Nephron progenitor cell (in vitro differentiated cells): ENCODE data around the gene GIMAP6.
"Not testable (repeated sequence)": the region's sequence is repeated elsewhere in the genome, so short reads cannot be mapped to it uniquely, and the experiment has no call there.

Experiments used
- DNase-seq: peaks from one replicate; pipeline ENCODE4 v3.0.0; 2021
- H3K27ac Mint-ChIP-seq: 2 replicates; pipeline ENCODE4 v1.8.0; 2021; ENCODE audit warnings: mild to moderate bottlenecking, moderate library complexity, mixed read lengths
- H3K27me3 Mint-ChIP-seq: 2 replicates; pipeline ENCODE4 v1.8.0; 2021; ENCODE audit warnings: mild to moderate bottlenecking, low read depth, mixed read lengths; ENCODE audit not compliant: poor library complexity
- H3K36me3 Mint-ChIP-seq: 2 replicates; pipeline ENCODE4 v1.8.0; 2021; ENCODE audit warnings: low read depth, mixed read lengths
- H3K4me1 Mint-ChIP-seq: 2 replicates; pipeline ENCODE4 v1.8.0; 2021; ENCODE audit warnings: mixed read lengths
- H3K4me3 Mint-ChIP-seq: 2 replicates; pipeline ENCODE4 v1.8.0; 2021; ENCODE audit warnings: mild to moderate bottlenecking, moderate library complexity, mixed read lengths
- H3K9me3 Mint-ChIP-seq: 2 replicates; pipeline ENCODE4 v1.8.0; 2021; ENCODE audit warnings: mild to moderate bottlenecking, moderate library complexity, mixed read lengths
- CTCF ChIP-seq: fragments of 200-600 bp; sonication (generic); IDR thresholded peaks from 2 replicates; pipeline ENCODE4 v1.5.0; 2021; ENCODE audit warnings: antibody characterized with exemption

GIMAP6 gene

GRCh38 chr7:150668472-150668911 is 36.3 kb upstream of the GIMAP6 start:
- Mint-ChIP-seq H3K27me3 (no peaks in the 10 kb centered on the region), H3K4me1 (no peaks in the 10 kb centered on the region), H3K36me3 (no peaks in the 10 kb centered on the region), H3K4me3 (no peak overlapping the region), H3K9me3 (peaks cover 20% of the 10 kb centered on the region), H3K27ac (no peak overlapping the region)
- no peak for DNase-seq
- no peak for TF ChIP-seq CTCF

DNA sequence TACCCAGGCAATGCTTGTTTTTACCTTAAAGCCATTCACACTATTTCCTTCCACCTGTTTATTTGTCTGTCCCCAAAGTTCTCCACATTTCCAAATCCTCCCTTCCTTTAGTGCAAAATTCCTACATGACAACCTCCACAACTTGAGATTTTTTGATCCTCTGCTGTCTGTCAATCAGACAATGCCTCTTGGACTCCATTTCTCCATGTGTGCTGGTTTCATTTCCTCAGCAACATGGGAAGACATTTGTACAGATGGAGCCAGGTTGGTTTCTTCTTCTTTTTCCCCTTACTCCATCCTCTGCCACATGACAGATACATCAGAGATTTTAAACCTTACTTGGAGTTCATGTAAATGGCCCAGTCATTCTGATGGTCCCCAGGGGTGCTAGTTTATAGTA is 34.2 kb upstream of the GIMAP6 start:
- no peak for DNase-seq
- no peak overlapping the region for H3K4me3 Mint-ChIP-seq
- no peaks in the 10 kb centered on the region for H3K4me1 Mint-ChIP-seq
- TF ChIP-seq CTCF, result no peak
- no peaks in the 10 kb centered on the region for H3K36me3 Mint-ChIP-seq
- H3K27me3 Mint-ChIP-seq, result no peaks in the 10 kb centered on the region
- H3K27ac Mint-ChIP-seq, result no peak overlapping the region
- H3K9me3 Mint-ChIP-seq, result peaks cover 15% of the 10 kb centered on the region

DNA sequence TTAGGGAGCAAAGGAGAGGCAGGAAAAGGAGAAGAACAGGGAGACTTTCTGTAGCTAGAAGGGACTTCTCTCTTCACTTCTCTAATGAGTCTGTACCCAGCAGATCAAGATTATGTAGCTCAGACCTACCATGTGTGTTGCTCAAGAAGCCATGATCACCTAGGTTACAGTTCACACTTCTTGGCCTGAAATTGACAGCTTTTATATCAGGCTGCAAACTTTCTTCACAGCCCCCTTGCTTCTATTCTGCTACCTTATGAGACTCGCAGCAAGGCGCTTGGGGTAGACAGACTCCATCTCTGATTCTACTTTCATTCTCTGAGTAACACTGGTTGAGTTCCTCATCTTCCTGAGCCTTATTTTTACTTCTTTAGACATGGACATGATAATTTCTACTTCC is 33.7 kb upstream of the GIMAP6 start:
- H3K36me3 Mint-ChIP-seq, result no peaks in the 10 kb centered on the region
- peaks cover 15% of the 10 kb centered on the region for H3K9me3 Mint-ChIP-seq
- H3K4me1 Mint-ChIP-seq, result no peaks in the 10 kb centered on the region
- no peak overlapping the region for H3K4me3 Mint-ChIP-seq
- DNase-seq, result no peak
- no peaks in the 10 kb centered on the region for H3K27me3 Mint-ChIP-seq
- no peak for TF ChIP-seq CTCF
- H3K27ac Mint-ChIP-seq, result peak overlapping the region; percentile 3

GRCh38 chr7:150665089-150665748 is 33.0 kb upstream of the GIMAP6 start:
- TF ChIP-seq CTCF, result no peak
- Mint-ChIP-seq H3K27me3 (no peaks in the 10 kb centered on the region), H3K9me3 (peaks cover 15% of the 10 kb centered on the region), H3K4me3 (no peak overlapping the region), H3K36me3 (no peaks in the 10 kb centered on the region), H3K4me1 (no peaks in the 10 kb centered on the region), H3K27ac (peak overlapping the region; percentile 3)
- no peak for DNase-seq

- no peak for DNase-seq
- H3K4me3 Mint-ChIP-seq, result no peak overlapping the region
- no peaks in the 10 kb centered on the region for H3K36me3 Mint-ChIP-seq
- no peaks in the 10 kb centered on the region for H3K4me1 Mint-ChIP-seq
- H3K27ac Mint-ChIP-seq, result no peak overlapping the region
- no peak for TF ChIP-seq CTCF
- no peaks in the 10 kb centered on the region for H3K27me3 Mint-ChIP-seq
- H3K9me3 Mint-ChIP-seq, result peaks cover 10% of the 10 kb centered on the region
Measured at GRCh38 chr7:150663802-150664494, 31.8 kb upstream of the GIMAP6 start.

DNA sequence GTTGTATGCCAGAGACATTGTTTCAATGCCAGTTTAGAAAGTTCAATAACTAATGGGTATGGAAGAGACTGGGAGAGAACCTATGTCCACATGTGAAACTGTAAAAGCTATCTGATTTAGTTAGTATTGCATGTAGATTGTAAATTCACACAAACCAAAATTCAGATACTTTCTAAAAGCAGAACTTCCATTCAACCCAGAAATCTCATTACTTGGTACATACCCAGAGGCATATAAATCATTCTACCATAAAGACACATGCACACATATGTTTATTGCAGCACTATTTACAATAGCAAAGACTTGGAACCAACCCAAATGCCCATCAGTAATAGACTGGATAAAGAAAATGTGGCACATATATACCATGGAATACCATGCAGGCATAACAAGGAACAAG is 30.6 kb upstream of the GIMAP6 start:
- not testable (repeated sequence) for H3K27me3 Mint-ChIP-seq, DNase-seq, H3K36me3 Mint-ChIP-seq, H3K9me3 Mint-ChIP-seq, H3K27ac Mint-ChIP-seq, H3K4me3 Mint-ChIP-seq, H3K4me1 Mint-ChIP-seq
